Endothelial cell of umbilical vein (primary cell): Measurements from ENCODE around the gene MOB3C. TPM values are rescaled to one million over a fixed set of nuclear protein-coding genes. Genes with fewer than 3 reads are reported as not detected.

Source experiments
- BruUV-seq: library from RNA; stranded (reverse); fragments of 400-500 nt; replicated peaks from 2 replicates; lab custom pipeline; 2021; lab: Mats Ljungman, UMichigan
- CTCF ChIA-PET: fragments of 300-600, 350-600 bp; sonication (Branson Sonifier 250); formaldehyde crosslinking; loops from one replicate; lab custom pipeline; 2021; ENCODE audit warnings: antibody characterized with exemption, inconsistent platforms; lab: Charles Lee
- POLR2A ChIA-PET: fragments of 300-600, 350-600 bp; sonication (Branson Sonifier 250); formaldehyde crosslinking; loops from one replicate; lab custom pipeline; 2021; ENCODE audit warnings: antibody characterized with exemption, inconsistent platforms; lab: Charles Lee
- DNase-seq: peaks from one replicate; pipeline ENCODE4 v3.0.0-alpha.2; 2011; ENCODE audit warnings: low read depth, low spot score
- FAIRE-seq: peaks from 2 replicates; lab custom pipeline; 2011; peaks lifted over from hg19 to GRCh38; lab: Jason Lieb, UNC
- H2AFZ ChIP-seq: 2 replicates; pipeline ENCODE4 v1.6.0; 2012; ENCODE audit warnings: low read depth, low read length, control low read depth, inconsistent platforms
- H3K27ac ChIP-seq: 2 replicates; pipeline ENCODE4 v1.5.1; 2011; ENCODE audit warnings: low read depth, mild to moderate bottlenecking, control low read depth, low read length, moderate library complexity; ENCODE audit not compliant: insufficient read depth
- H3K27me3 ChIP-seq, 2 experiments: 2 replicates each; pipeline versions ENCODE4 v1.6.0 to v1.6.1; 2011; ENCODE audit warnings: low read length in 2 of 2, mixed read lengths in 1 of 2; ENCODE audit not compliant: control insufficient read depth in 2 of 2, insufficient read depth in 2 of 2
- H3K36me3 ChIP-seq, 2 experiments: 2 replicates in 1 of 2; 3 replicates in 1 of 2; pipeline ENCODE4 v1.5.1; 2011; ENCODE audit warnings: low read length in 2 of 2, mild to moderate bottlenecking in 1 of 2, moderate library complexity in 1 of 2; ENCODE audit not compliant: control insufficient read depth in 2 of 2, insufficient read depth in 2 of 2; ENCODE audit errors: extremely low read depth in 1 of 2
- H3K4me1 ChIP-seq: 3 replicates; pipeline ENCODE4 v1.5.1; 2011; ENCODE audit warnings: mild to moderate bottlenecking, low read length; ENCODE audit not compliant: control insufficient read depth, insufficient read depth; ENCODE audit errors: extremely low read depth
- H3K4me2 ChIP-seq: 2 replicates; pipeline ENCODE4 v1.6.1; 2011; ENCODE audit warnings: low read length, control low read depth, mixed read lengths; ENCODE audit not compliant: insufficient read depth
- H3K4me3 ChIP-seq, 3 experiments: fragments of 200-600 bp in 1 of 3; sonication (generic), shearing (Covaris generic) in 1 of 3; replicated peaks in 1 of 3; 2 replicates each; pipeline ENCODE4 v1.5.1; 2011 to 2016; ENCODE audit warnings: control low read depth in 3 of 3, low read length in 3 of 3, mild to moderate bottlenecking in 2 of 3, inconsistent platforms in 1 of 3, low read depth in 1 of 3, moderate library complexity in 1 of 3; ENCODE audit not compliant: insufficient read depth in 1 of 3
- H3K79me2 ChIP-seq: 2 replicates; pipeline ENCODE4 v1.6.0; 2012; ENCODE audit warnings: low read length, inconsistent platforms; ENCODE audit not compliant: control insufficient read depth, insufficient read depth
- H3K9ac ChIP-seq: replicated peaks from 2 replicates; pipeline ENCODE3; 2011; ENCODE audit warnings: low read length, control low read depth; ENCODE audit not compliant: insufficient read depth; ENCODE audit errors: extremely low read depth
- H3K9me1 ChIP-seq: replicated peaks from 3 replicates; pipeline ENCODE4 v1.6.0; 2011; ENCODE audit warnings: mild to moderate bottlenecking, low read length; ENCODE audit not compliant: control insufficient read depth, insufficient read depth; ENCODE audit errors: extremely low read depth
- H3K9me3 ChIP-seq: replicated peaks from 2 replicates; pipeline ENCODE4 v1.5.1; 2012; ENCODE audit warnings: low read length, inconsistent platforms; ENCODE audit not compliant: control insufficient read depth, insufficient read depth
- H4K20me1 ChIP-seq: replicated peaks from 2 replicates; pipeline ENCODE3; 2011; ENCODE audit warnings: mild to moderate bottlenecking, low read length; ENCODE audit not compliant: control insufficient read depth, insufficient read depth; ENCODE audit errors: extremely low read depth
- EZH2 ChIP-seq: IDR thresholded peaks from 2 replicates; pipeline ENCODE4 v1.6.1; 2012; ENCODE audit warnings: borderline replicate concordance, low read depth, mild to moderate bottlenecking, moderate library complexity, low read length, inconsistent platforms; ENCODE audit not compliant: severe bottlenecking
- FOS ChIP-seq: IDR thresholded peaks from 2 replicates; pipeline ENCODE4 v1.6.1; 2011; ENCODE audit warnings: mild to moderate bottlenecking, low read length, moderate library complexity, borderline replicate concordance; ENCODE audit not compliant: insufficient read depth
- JUN ChIP-seq: IDR thresholded peaks from 2 replicates; pipeline ENCODE4 v1.6.1; 2011; ENCODE audit warnings: borderline replicate concordance, low read depth; ENCODE audit not compliant: insufficient read length, insufficient read depth
- MYC ChIP-seq: IDR thresholded peaks from one replicate; pipeline ENCODE4 v1.6.1; 2011; ENCODE audit warnings: mild to moderate bottlenecking, low read depth, low read length
- POLR2A ChIP-seq: IDR thresholded peaks from 2 replicates; pipeline ENCODE4 v1.6.1; 2012; ENCODE audit warnings: low read depth, mild to moderate bottlenecking, control low read depth, low read length
- POLR2AphosphoS5 ChIP-seq: IDR thresholded peaks from 2 replicates; pipeline ENCODE4 v1.6.1; 2012; ENCODE audit warnings: low read depth, mild to moderate bottlenecking, control low read depth, low read length, moderate library complexity; ENCODE audit not compliant: insufficient read depth
- dilution Hi-C: fragments of 300-500 bp; cut with MboI; formaldehyde crosslinking; loops from one replicate; pipeline ENCODE4 v1.15.0; 2019; ENCODE audit warnings: low sequenced_read_pairs; ENCODE audit not compliant: extremely low pct_ligation_motif_present
- intact Hi-C: fragments of 100-400 bp; cut with micrococcal nuclease; formaldehyde crosslinking; loops from one replicate; pipeline ENCODE4 v1.10.0; 2022
- polyA plus RNA-seq, 4 experiments: library from polyadenylated mRNA; depleted of rRNA in 3 of 4; stranded (reverse) in 3 of 4; unstranded in 1 of 4; fragments of >200 nt; gene quantifications; 2 replicates each; pipeline versions ENCODE4 v1.2.1 to v1.2.3, GENCODE V29; 2011 to 2012; ENCODE audit warnings: missing spikeins in 1 of 4
- total RNA-seq: library from RNA; stranded (reverse); gene quantifications from 2 replicates; pipeline ENCODE4 v1.2.3, GENCODE V29; 2021
- TF ChIP-seq, protein P1 (sequence below): IDR thresholded peaks from 2 replicates; pipeline ENCODE4 v1.6.1; 2011; ENCODE audit not compliant: insufficient read depth, insufficient read length
- TF ChIP-seq, protein P2 (sequence below), 2 donors: IDR thresholded peaks; 1 replicate in 1 of 2; 2 replicates in 1 of 2; pipeline ENCODE4 v1.5.1; 2011; ENCODE audit warnings: low read length in 2 of 2, mild to moderate bottlenecking in 2 of 2, moderate library complexity in 2 of 2, control low read depth in 1 of 2, inconsistent platforms in 1 of 2, low read depth in 1 of 2; ENCODE audit not compliant: insufficient read depth in 1 of 2; ENCODE audit errors: extremely low read depth in 1 of 2

The MOB3C gene
- total and polyA plus RNA-seq, 2 donors (not counting 3 experiments of a cell fraction or from before 2014, with no cell fraction given) = 6.1 to 8.4 TPM

DNA sequence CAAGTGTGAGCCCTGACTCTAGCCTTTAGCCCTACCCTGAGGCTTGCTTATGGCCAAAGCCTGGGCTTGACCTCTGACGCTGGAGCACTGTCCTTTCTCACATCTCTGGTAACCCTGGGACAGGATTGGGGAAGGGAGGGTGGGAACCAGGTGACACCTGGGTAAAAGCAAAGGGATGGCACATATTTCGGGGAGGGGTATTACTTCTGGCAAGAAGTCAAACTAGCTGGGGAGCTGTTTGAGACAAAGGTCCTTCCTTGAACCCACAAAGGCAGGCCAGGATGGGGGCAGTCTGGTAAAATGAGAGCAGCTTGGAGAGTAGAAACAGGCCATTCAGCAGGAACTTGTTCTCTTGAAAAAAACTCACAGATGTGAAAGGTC, 2.0 kb downstream of the MOB3C start:
- TF ChIP-seq MYC = no peak
- Histone ChIP-seq H4K20me1 (no peaks in the 10 kb centered on the region), H3K4me1 (peaks cover 11% of the 10 kb centered on the region), H3K27ac (no peak overlapping the region), H3K4me3 (no peak overlapping the region), H3K9ac (no peak overlapping the region), H3K9me3 (no peaks in the 10 kb centered on the region), H3K36me3 (no peaks in the 10 kb centered on the region), H2AFZ (no peak overlapping the region), H3K4me2 (no peak overlapping the region), H3K27me3 (no peaks in the 10 kb centered on the region), H3K9me1 (no peaks in the 10 kb centered on the region), H3K79me2 (no peaks in the 10 kb centered on the region)
- intact Hi-C loops = no loop called here
- POLR2A ChIA-PET = interaction anchor here (1.3 kb wide), 1 partner anchor 10 kb away, joined by 5 read pairs; the partner anchor contains the start of gene MKNK1
- CTCF ChIA-PET = interaction anchor here (0.9 to 1.4 kb wide), 4 partner anchors 9 to 111 kb away, joined by 3 to 6 read pairs (median 4); partner anchors contain the start of gene MKNK1
- BruUV-seq = no TSS peak
- FAIRE-seq (no peak), DNase-seq (no peak)
- dilution Hi-C loops = no loop called here

DNA sequence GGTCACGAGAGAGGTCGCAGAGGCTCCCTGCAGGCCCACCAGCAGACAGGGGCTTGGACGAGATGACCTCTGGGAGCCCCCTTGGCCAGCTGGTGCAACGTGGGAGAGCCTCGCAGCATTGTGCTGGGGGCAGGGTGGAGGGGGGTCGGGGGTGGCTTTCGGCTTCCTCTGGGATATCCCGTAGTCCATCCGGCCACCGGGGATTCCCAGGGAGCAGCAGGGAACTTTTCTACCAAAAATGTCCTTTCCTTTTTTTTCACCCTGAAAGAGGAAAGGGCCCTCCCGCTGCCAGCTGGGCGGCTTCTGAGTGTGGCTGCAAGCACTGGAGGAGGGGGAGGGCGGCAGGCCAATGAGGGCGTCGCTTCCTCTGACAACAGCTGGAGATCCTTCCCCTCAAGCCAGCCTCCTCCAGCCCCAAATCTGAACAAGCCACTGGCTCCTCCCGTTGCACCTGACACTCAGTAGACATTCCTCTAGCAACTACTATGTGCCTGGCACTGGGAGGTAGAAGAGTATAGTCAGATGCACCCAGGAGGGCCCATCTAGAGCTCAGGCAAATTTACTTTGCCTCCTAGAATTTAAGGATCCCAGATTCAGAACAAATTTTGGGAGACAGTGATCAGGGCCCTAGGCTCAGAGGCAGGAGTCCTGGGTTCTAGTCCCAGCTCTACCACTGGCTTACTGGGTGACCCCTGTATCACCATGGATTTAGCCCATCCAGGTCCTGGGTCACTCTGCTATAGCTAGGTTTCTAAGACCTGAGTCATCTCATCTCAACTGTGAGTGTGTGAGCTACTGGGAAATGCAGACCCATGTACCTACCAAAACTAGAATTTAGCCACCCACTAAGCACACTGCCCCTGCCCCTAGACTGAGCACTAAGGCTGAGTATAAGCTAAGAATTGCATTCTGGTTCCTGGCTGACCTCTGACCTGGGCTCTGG, 2.7 kb downstream of the MOB3C start:
- no peak overlapping the region for H3K4me2 ChIP-seq
- intact Hi-C loops = no loop called here
- dilution Hi-C loops = no loop called here
- no peak overlapping the region for H2AFZ ChIP-seq
- POLR2A ChIA-PET = interaction anchor here (1.3 kb wide), 1 partner anchor 10 kb away, joined by 5 read pairs; the partner anchor contains the start of gene MKNK1
- CTCF ChIA-PET = interaction anchor here (1.0 to 1.4 kb wide), 4 partner anchors 8 to 111 kb away, joined by 4 to 6 read pairs (median 4); partner anchors contain the start of gene MKNK1
- no peak for FAIRE-seq
- no peaks in the 10 kb centered on the region for H3K9me3 ChIP-seq
- TF ChIP-seq POLR2AphosphoS5 (no peak), JUN (no peak), POLR2A (no peak), FOS (no peak), EZH2 (no peak)
- TF ChIP-seq, protein P1, sequence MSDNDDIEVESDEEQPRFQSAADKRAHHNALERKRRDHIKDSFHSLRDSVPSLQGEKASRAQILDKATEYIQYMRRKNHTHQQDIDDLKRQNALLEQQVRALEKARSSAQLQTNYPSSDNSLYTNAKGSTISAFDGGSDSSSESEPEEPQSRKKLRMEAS = no peak
- TF ChIP-seq, protein P2, sequence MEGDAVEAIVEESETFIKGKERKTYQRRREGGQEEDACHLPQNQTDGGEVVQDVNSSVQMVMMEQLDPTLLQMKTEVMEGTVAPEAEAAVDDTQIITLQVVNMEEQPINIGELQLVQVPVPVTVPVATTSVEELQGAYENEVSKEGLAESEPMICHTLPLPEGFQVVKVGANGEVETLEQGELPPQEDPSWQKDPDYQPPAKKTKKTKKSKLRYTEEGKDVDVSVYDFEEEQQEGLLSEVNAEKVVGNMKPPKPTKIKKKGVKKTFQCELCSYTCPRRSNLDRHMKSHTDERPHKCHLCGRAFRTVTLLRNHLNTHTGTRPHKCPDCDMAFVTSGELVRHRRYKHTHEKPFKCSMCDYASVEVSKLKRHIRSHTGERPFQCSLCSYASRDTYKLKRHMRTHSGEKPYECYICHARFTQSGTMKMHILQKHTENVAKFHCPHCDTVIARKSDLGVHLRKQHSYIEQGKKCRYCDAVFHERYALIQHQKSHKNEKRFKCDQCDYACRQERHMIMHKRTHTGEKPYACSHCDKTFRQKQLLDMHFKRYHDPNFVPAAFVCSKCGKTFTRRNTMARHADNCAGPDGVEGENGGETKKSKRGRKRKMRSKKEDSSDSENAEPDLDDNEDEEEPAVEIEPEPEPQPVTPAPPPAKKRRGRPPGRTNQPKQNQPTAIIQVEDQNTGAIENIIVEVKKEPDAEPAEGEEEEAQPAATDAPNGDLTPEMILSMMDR (IDR thresholded peaks at IDR 0.05; ENCODE audit: extremely low read depth in 1 of 2, insufficient read depth in 1 of 2, low read depth in 1 of 2, low read length in 2 of 2) = no peak
- H3K9ac ChIP-seq = no peak overlapping the region
- DNase-seq = peak; percentile 30
- no TSS peak for BruUV-seq
- H3K9me1 ChIP-seq = no peaks in the 10 kb centered on the region
- no peaks in the 10 kb centered on the region for H4K20me1 ChIP-seq
- peaks cover 11% of the 10 kb centered on the region for H3K4me1 ChIP-seq
- no peaks in the 10 kb centered on the region for H3K27me3 ChIP-seq
- H3K36me3 ChIP-seq = peaks cover 0 to 6% of the 10 kb centered on the region in 2 experiments
- H3K4me3 ChIP-seq = no peak overlapping the region
- no peak overlapping the region for H3K27ac ChIP-seq
- H3K79me2 ChIP-seq = no peaks in the 10 kb centered on the region
